Stimulated activated CD4-positive, alpha-beta T cell treated with anti-CD3 and anti-CD28 coated beads, Interleukin-1b, Interleukin-23, amount 100 ng/mL, for 1 hour (primary cell): ENCODE measurements around the gene DAO.
A peak's percentile ranks its signal among the peaks of the same experiment; 100 is the strongest.
"Not testable (repeated sequence)": the region's sequence is repeated elsewhere in the genome, so short reads cannot be mapped to it uniquely, and the experiment has no call there.

Experiments used
- DNase-seq, 2 donors: peaks; one replicate each; pipeline ENCODE4 v3.0.0-alpha.2; 2020; ENCODE audit warnings: low read depth in 2 of 2

DAO gene

GRCh38 chr12:108849660-108850059, 30.2 kb upstream of the DAO start:
- DNase-seq: no peak

GRCh38 chr12:108850854-108851573, 28.9 kb upstream of the DAO start:
- no peak for DNase-seq

GRCh38 chr12:108852674-108853309, 27.1 kb upstream of the DAO start:
- no peak for DNase-seq

DNA sequence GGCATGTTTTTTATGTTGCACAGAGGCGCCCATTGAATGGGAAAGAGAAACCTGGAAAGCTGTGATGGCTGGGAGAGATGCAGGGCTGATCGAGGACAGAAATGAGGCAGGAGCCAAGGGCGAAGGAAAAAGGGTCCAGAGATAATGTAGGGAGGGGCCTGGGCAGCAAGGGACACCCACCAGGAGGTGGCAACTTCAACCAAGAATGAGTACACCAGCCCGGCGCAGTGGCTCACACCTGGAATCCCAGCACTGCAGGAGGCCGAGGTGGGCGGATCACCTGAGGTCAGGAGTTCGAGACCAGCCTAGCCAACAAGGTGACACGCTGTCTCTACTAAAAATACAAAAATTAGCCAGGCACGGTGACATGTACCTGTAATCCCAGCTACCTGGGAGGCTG, 26.5 kb upstream of the DAO start:
- DNase-seq: no peak

DNA sequence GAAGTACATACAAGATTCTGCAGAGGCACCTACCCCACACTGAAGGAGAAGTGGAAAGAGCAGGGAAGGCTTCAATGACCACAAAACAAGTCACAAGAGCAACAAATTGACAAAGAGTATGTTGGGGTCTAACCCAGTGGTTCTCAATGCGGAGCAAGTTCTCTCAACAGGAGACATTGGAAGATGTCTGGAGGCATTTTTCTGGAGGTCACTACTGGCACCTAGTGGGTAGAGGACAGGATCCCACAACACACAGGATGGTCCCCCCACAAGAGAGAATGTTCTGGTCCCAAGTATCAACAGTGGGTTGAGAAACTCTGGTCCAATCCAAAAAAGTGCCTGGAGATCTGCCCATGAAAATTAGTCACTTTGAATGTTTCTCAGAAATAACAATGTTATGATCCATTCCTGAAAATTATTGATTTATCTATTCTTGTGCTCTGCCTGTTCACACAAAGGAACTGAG, 25.9 kb upstream of the DAO start:
- no peak for DNase-seq

DNA sequence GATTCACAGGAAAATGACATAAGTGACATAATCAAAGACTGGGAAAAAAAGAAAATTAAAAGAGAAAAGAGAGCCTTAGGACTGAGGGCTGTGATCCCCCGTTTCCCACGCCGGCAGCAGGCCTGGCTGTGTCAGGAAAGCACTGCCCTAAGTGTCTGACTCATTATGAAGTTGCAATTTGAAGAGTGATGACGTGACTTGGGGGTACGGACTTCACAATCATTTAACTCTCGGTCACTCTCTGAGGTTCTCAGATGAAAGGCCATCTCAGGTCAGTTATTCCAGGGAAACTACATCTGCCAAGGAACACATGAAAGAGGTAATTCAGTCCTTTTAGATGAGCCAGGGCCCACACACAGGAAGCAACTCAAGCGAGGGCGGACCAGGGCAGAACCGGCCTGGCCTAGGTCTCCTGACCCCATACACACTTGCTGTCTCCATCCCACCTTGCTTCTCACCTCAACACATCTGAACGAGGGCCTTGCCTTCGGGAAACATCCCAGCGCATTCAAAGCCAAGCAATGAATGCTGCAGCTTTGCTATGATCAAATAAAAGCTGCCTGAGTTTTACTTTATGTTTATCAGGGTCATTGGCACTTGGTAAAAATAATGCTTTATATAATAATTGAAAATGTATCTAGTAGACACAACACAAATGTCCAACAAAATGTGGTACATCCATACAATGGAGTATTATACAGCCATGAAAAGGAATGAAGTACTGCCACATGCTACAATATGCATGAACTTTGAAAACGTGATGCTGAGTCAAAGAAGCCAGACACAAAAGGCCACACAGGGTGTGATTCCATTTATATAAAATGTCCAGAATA, 25.2 kb upstream of the DAO start:
- DNase-seq: no peak

DNA sequence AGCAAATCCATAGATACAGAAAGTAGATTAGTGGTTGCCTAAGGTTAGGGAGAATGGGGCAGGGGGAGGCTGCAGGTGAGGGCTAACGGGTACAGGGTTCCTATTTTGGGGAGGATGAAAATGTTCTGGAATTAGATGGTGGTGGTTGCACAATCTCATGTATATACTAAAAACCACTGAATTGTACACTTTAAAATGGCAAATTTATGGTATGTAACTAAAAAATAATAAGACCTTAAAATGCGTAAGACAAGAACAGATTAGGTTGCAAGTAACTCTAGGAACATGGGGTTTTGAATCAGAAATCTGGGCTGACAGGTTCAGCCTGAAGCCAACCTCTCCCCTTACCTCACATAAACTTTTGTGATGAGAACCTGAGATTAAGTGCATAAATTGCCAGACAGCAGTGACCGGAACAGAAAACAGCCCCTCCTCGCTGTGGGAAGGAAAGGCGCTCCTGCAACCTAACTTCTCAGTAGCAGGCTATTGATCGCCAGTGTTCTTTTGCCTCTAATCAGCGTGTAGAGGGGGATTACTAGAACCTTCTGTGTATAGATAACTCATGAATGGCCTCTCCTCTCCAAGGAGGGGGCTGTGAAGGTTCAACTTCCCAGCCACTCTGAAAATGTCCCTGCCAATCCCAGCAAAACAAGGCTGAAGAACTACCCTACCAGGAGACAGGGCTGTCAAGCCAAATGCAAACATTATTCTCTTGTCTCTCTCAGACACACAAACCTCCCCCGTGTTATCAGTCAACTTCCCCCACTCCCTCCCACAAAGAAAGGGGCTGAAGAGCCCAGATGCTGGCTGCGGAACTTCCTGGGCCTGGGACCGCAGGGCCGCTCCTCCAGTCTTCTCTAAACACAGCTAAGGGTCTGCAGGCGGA, 24.4 kb upstream of the DAO start:
- no peak for DNase-seq

GRCh38 chr12:108856170-108856427, 23.8 kb upstream of the DAO start:
- no peak for DNase-seq

DNA sequence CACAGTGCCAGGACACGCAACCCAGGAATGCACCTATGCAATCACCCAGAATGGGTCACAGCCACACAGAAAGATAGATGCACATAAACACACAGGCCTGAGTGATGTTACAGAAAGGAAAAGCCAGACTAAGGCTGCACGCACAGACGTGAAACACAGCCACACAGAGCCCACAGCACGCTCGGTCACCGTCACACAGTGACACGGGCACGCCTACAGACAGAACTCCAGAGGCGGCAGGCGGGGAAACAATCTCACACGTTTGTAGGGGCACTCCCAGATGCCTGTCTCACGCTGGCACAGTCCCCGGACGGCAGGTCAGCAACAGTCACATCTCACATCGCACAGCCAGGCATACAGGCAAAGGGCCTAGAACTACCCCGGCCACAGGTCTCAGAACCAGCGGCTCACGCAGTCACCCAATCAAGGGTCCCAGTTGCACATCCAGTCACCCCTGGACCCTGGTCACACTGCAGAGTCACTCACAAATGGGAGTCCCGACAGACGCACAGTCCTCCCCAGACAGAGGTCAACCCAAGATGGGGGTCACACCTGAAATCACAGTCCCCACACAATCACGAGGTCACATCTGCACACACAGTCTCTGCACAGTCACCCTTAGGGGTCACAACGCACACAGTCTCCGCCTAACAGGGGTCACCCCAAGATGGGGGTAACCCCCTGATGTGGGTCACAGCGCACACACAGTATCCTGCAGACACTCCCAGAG, 23.3 kb upstream of the DAO start:
- DNase-seq: peak; percentile 16 to 22

GRCh38 chr12:108857158-108857407, 22.8 kb upstream of the DAO start:
- DNase-seq: no peak

GRCh38 chr12:108858311-108859074, 21.4 kb upstream of the DAO start:
- no peak for DNase-seq

- DNase-seq: not testable (repeated sequence)
Measured at GRCh38 chr12:108859141-108859922, 20.6 kb upstream of the DAO start.

DNA sequence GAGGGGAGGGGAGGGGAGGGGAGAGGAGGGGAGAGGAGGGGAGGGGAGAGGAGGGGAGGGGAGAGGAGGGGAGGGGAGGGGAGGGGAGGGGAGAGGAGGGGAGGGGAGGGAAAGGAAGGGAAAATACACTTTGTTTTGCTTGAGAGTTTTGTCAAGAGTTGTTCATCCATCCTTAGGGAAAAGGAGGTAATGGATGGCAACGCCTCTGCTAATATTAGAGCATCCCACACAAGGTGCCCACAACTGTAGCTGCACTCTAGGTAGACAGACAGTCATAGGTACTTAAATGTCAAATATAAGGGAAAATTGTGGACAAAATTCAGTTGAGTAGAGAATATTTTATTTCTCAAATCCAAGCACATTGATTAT, 20.0 kb upstream of the DAO start:
- no peak for DNase-seq

DNA sequence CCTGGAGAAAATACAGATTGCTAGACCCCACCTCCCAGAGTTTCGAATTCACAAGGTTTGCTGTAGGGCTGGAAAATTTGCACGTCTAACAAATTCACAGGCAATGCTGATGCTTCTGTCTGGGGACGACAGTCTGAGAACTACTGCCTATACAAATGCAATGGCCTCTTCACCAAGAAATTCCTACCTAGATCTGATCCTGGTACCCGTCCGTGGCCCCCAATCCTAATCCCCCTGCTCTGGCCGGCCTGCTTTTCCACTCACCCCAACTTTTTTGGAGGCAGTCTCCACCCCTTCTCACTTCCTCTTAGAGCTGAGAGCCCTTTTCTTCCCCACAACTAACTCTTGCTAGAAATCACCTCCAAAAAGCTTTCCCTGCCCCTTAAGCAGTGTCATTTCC, 19.4 kb upstream of the DAO start:
- DNase-seq: no peak

GRCh38 chr12:108861878-108862587, 17.9 kb upstream of the DAO start:
- DNase-seq: no peak

DNA sequence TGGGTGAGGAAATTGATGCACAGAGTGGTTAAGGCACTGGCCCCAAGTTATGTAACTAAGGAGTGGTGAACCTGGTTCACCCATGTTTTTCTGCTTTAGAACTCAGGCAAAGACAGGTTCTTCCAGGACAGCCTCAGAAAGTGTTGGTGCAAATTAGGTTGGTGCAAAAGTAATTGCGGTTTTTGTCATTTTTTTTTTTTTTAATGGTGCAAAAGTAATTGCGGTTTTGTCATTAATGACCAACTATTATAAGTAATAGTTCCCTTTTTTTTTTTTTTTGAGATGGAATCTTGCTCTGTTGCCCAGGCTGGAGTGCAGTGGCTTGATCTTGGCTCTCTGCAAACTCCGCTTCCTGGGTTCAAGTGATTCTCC, 17.3 kb upstream of the DAO start:
- DNase-seq: no peak

- no peak for DNase-seq
Measured at GRCh38 chr12:108865169-108865568, 14.7 kb upstream of the DAO start.

- DNase-seq: not testable (repeated sequence)
Measured at GRCh38 chr12:108866083-108866482, 13.8 kb upstream of the DAO start.

DNA sequence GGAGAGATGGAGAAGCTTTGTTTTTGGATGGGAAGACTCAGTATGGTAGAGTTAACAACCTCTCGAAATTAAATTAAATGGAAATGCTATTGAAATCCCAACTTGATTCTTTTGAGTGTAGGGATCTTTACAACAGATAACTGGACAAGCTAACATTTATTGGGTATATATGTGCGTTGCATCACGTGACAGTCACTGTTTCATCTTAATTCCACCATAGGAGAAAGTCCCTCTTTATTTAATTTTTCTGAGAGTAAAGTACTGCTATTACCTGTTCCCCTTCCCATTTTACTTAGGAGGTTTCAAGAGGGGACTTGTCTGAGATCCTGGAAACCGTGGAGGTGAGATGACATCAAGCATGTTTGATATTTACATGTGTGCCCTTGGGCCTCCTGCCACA, 11.1 kb upstream of the DAO start:
- no peak for DNase-seq

GRCh38 chr12:108875280-108875679, 4.6 kb upstream of the DAO start:
- DNase-seq: no peak
